Activated CD8-positive, alpha-beta memory T cell treated with anti-CD3 and anti-CD28 coated beads, Interleukin-2, amount 50 U/mL, for 1 hour (primary cell): ENCODE results near the gene GRAMD1A.
"Not testable (repeated sequence)": the region's sequence is repeated elsewhere in the genome, so short reads cannot be mapped to it uniquely, and the experiment has no call there.

Experiments used
- DNase-seq: peaks from one replicate; pipeline ENCODE4 v3.0.0-alpha.2; 2020; ENCODE audit errors: extremely low read depth

The GRAMD1A gene

GRCh38 chr19:35037716-35038622 lies 37.8 kb downstream of the GRAMD1A start:
- no peak for DNase-seq

GRCh38 chr19:35038623-35039512 lies 38.7 kb downstream of the GRAMD1A start:
- DNase-seq, result no peak

- DNase-seq, result no peak
Observed at GRCh38 chr19:35039881-35040825, 40.0 kb downstream of the GRAMD1A start.

GRCh38 chr19:35040826-35041547 lies 40.9 kb downstream of the GRAMD1A start:
- no peak for DNase-seq

DNA sequence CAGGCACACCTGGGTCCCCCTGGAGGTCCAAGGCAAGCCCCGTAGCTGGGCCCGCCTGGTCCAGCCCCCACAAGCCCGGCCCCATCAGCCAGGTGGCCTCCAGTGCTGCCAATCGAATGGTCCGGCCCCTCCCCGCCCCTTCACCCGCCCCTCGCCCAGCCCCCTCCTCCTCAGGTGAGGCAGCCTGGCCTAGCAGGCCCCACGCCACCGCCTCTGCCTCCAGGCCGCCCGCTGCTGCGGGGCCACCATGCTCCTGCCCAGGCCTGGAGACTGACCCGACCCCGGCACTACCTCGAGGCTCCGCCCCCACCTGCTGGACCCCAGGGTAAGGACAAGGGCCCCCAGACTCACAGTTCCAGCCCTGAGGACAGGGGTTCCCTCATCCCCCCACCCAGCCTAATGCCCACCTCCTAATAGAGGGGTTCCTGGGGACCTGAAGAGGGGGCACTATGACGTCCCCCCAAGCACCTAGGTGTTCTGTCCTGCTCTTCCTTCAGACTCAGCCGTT lies 41.5 kb downstream of the GRAMD1A start, which contains the start of gene HPN:
Gene HPN (plus strand): TSS at position 174 of the 508 bp plus-strand sequence. CDS start 786 bp downstream, outside the sequence.
- no peak for DNase-seq

DNA sequence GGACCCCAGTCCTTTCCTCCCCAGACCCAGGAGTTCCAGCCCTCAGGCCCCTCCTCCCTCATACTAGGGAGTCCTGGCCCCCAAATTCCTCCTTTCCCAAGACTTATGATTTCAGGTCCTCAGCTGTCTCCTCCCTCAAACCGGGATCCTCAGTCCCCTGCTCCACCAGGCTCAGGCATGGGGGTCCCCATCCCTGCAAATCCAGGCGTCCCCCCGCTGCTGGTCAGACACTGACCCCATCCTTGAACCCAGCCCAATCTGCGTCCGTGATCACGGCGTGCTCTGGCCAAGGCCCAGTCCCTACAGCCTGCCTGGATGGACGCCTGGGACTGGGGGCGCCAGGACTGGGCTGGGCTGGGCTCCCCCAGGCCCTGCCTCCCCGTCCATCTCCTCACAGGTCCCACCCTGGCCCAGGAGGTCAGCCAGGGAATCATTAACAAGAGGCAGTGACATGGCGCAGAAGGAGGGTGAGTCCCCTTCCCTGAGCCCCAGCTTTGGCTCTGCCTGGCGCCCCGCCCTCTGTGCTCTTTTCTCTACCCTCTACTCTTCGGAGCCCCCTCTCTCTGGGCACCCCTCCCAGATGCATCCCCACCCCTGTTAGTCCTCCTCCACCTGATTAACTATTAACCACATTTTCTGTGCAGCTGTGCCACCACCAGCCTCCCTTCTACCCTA lies 42.1 kb downstream of the GRAMD1A start:
- no peak for DNase-seq

GRCh38 chr19:35042954-35043604 lies 43.0 kb downstream of the GRAMD1A start:
- no peak for DNase-seq

DNA sequence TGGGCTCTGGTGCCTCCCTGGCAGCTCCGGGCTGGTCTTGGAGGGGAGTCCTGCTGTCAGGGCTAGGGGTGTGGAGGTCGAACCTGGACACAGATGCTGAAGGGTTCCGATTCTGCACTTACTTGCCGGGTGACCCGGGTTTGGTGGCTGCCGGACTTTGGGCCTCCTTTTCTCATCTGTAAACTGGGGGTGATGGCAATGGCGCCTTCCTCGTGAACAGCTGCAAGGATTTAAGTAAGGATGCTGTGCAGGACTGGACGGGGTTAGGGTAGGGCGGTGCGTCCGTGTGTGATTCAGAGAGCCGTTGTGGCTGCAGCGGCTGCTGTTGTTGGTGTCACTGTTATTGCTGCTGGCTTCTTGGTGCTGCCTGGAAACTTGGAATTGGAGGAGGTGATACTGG lies 43.8 kb downstream of the GRAMD1A start:
- DNase-seq, result no peak

GRCh38 chr19:35044317-35045117 lies 44.4 kb downstream of the GRAMD1A start:
- no peak for DNase-seq

DNA sequence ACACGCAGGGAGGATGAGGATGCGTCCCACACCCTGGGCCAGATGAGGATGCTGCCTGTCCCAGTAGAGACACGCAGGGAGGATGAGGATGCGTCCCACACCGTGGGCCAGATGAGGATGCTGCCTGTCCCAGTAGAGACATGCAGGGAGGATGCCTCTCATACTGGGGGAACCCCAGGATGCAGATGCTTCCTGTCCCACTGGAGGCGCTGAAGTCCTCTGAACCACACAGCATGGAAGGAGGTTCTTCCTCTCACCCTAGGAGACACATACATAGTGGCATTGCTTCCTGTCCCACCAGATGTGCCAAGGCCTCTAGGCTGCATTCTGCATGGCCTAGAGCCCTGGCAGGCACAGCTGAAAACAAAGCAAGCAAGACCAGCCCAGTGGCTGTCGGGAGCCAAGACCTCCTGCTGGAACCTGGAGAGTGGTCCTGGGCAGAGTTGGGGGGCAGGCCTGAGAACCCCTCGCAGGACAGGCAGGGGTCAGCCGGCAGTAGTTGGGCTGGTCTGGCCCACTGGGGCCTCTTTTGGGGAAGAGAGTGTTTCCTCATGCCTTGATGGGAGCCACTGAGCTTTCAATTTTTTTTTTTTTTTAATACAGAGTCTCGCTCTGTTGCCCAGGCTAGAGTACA lies 45.7 kb downstream of the GRAMD1A start:
- DNase-seq, result no peak

GRCh38 chr19:35046461-35046860 lies 46.3 kb downstream of the GRAMD1A start:
- no peak for DNase-seq

DNA sequence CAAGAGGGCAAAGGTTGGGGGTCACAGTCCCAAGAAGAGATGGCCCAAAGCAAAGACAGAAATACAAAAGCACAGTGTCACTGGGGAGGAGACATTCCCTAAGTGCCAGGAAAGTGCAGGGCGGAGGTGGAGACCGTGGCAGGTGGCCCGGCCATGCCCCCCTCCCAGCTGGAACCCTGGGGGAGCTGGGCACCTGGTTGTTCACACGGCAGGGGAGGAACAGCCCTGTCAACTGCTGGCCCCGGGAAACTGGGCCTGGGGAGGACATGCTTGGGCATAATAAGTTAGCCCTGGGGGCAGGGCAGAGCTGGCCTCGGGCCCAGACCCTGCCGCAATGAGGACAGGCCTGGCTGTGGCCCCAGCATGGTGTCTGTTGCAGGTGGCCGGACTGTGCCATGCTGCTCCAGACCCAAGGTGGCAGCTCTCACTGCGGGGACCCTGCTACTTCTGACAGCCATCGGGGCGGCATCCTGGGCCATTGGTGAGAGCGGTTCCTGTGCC lies 48.8 kb downstream of the GRAMD1A start:
- DNase-seq, result no peak

DNA sequence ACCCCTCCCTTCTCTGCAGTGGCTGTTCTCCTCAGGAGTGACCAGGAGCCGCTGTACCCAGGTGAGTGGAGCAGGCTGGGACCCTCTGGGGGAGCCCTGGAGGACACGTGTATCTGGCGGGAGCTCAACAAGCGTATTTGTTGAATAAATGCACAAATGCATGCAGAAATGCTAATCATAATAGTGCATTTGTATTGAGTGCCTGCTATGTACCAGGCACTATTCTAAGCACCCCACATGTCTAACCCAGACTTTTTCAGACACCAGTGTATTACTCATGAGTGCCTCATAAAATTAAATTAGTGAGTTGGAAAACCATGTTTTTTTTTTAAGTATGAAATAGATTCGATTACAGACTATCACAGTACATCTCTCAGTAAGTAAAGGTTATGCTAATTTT lies 49.3 kb downstream of the GRAMD1A start:
- DNase-seq, result no peak

DNA sequence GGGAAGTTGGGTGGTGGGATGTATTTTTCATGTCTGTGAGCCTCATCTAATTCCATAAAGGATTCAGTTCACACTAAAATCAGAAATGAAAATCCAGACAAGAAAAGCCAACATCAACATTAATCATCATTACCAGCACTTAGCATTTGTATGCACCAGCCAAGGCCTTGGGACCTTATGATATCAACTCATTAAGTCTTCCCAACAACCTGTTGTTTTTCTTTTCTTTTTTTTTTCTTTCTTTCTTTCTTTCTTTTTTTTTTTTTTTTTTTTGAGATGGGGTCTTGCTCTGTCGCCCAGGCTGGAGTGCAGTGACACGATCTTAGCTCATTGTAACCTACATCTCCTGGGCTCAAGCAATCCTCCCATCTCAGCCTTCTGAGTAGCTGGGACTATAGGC lies 50.5 kb downstream of the GRAMD1A start:
- not testable (repeated sequence) for DNase-seq

- not testable (repeated sequence) for DNase-seq
Observed at GRCh38 chr19:35051268-35051667, 51.1 kb downstream of the GRAMD1A start.

DNA sequence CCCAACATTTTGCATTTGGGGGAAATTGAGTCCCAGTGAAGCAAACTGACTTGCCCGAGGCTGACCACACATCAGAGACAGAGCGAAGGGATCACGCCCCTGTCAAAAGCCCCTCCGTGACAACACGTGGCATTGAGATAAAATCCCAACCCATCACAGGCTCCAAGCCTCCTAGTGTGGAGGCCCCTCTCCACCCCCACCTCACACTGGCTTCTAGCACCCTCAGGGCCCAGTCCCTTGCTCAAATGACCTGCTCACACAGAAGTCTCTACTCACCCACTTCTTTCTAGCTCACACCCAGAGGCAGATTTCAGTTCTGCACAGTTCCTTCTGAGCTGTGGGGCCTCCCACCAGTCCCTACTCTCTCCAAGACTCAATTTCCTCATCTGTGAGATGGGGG lies 51.7 kb downstream of the GRAMD1A start:
- no peak for DNase-seq

DNA sequence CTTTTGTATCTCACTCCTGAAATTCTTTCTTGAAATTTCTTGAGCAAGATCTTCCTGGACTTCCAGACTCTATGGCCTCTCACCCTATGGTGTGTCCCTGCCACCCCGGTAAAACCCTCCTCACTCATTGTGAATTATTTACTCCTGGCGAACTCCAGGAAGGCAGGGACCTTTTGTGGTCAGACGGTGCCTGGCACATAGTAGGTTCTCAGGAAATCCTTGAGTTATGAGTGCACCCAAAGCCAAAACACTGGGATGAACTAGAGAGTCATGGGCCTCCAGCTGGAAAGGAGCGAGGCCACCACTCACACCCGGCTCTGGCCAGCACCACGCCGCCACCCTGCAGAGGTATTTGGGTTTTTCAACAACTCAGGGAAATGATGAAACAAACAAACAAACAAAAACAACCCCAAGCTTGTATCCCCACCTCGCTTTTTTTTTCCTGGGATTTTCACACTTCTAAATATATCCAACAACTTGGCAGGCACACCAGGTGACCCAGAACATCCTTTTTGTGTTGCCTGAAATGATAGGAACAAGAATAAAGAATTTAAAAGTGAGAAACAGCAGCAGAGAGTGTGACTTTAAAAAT lies 52.6 kb downstream of the GRAMD1A start:
- DNase-seq, result no peak
